SK-N-SH (cell line): ENCODE measurements around the gene SMARCA2.

Source experiments
- CTCF ChIP-seq: fragments of 200-600 bp; sonication (generic); IDR thresholded peaks from 2 replicates; pipeline ENCODE4 v1.6.1; 2017; ENCODE audit warnings: antibody characterized with exemption, mild to moderate bottlenecking, moderate library complexity
- EP300 ChIP-seq, 2 experiments: IDR thresholded peaks; 2 replicates each; pipeline versions ENCODE4 v1.4.0 to v1.6.1; 2012; ENCODE audit warnings: borderline replicate concordance in 1 of 2, low read depth in 1 of 2, low read length in 1 of 2
- EZH2phosphoT487 ChIP-seq: fragments of 200-600 bp; sonication (generic); IDR thresholded peaks from 2 replicates; pipeline ENCODE4 v1.6.1; 2017; ENCODE audit warnings: low read depth, mixed run types, mild to moderate bottlenecking, antibody characterized with exemption, moderate library complexity, borderline replicate concordance
- MAX ChIP-seq: IDR thresholded peaks from 2 replicates; pipeline ENCODE4 v1.4.0; 2012; ENCODE audit warnings: low read depth
- POLR2AphosphoS5 ChIP-seq: IDR thresholded peaks from 2 replicates; pipeline ENCODE4 v1.6.1; 2012; ENCODE audit warnings: low read depth, low read length
- RAD21 ChIP-seq: IDR thresholded peaks from 2 replicates; pipeline ENCODE4 v1.6.1; 2012; ENCODE audit warnings: mild to moderate bottlenecking, low read length
- RCOR1 ChIP-seq: fragments of 150-350 bp; IDR thresholded peaks from 2 replicates; pipeline ENCODE4 v1.6.1; 2017; ENCODE audit warnings: antibody characterized with exemption, low read length
- REST ChIP-seq: IDR thresholded peaks from 2 replicates; pipeline ENCODE4 v1.6.1; 2012; ENCODE audit warnings: mild to moderate bottlenecking, low read depth, low read length, moderate library complexity
- TAF1 ChIP-seq: IDR thresholded peaks from 2 replicates; pipeline ENCODE4 v1.6.1; 2012; ENCODE audit warnings: low read depth, mild to moderate bottlenecking, low read length, moderate library complexity, borderline replicate concordance
- YY1 ChIP-seq: IDR thresholded peaks from 2 replicates; pipeline ENCODE4 v1.4.0; 2012; ENCODE audit warnings: low read depth, mild to moderate bottlenecking

GRCh38 chr9:2150338-2150737, 135.2 kb downstream of the SMARCA2 start:
- TF ChIP-seq EZH2phosphoT487 = no peak
- TF ChIP-seq MAX = no peak
- TF ChIP-seq POLR2AphosphoS5 = no peak
- no peak for TF ChIP-seq CTCF
- no peak for TF ChIP-seq RCOR1
- no peak for TF ChIP-seq REST
- no peak for TF ChIP-seq RAD21
- no peak for TF ChIP-seq YY1
- no peak for TF ChIP-seq EP300 (IDR thresholded peaks at IDR 0.05; ENCODE audit: borderline replicate concordance in 1 of 2, low read depth in 1 of 2, low read length in 1 of 2)
- no peak for TF ChIP-seq TAF1
